Measurements from ENCODE around the gene RNF166.

RNF166 gene

GRCh38 chr16:88739139-88739976 is 33.1 kb upstream of the RNF166 start:
- no peak for DNase-seq

GRCh38 chr16:88738151-88739084 is 32.2 kb upstream of the RNF166 start:
- DNase-seq = no peak

GRCh38 chr16:88737298-88738150 is 31.3 kb upstream of the RNF166 start:
- peak; percentile 77 for DNase-seq

- no peak for DNase-seq
Measured at GRCh38 chr16:88736496-88736895, 30.3 kb upstream of the RNF166 start.

GRCh38 chr16:88736088-88736487 is 29.9 kb upstream of the RNF166 start:
- no peak for DNase-seq

GRCh38 chr16:88735616-88736015 is 29.4 kb upstream of the RNF166 start:
- no peak for DNase-seq

GRCh38 chr16:88735121-88735520 is 28.9 kb upstream of the RNF166 start:
- no peak for DNase-seq

- DNase-seq = no peak
Measured at GRCh38 chr16:88734361-88734728, 28.1 kb upstream of the RNF166 start.

GRCh38 chr16:88733630-88734360 is 27.6 kb upstream of the RNF166 start:
- DNase-seq = no peak

GRCh38 chr16:88732961-88733294 is 26.7 kb upstream of the RNF166 start:
- no peak for DNase-seq

- DNase-seq = no peak
Measured at GRCh38 chr16:88732172-88732960, 26.2 kb upstream of the RNF166 start.

- DNase-seq = no peak
Measured at GRCh38 chr16:88731699-88732098, 25.5 kb upstream of the RNF166 start.

GRCh38 chr16:88730632-88731607 is 24.7 kb upstream of the RNF166 start:
- peak; percentile 37 for DNase-seq

GRCh38 chr16:88727871-88728270 is 21.7 kb upstream of the RNF166 start:
- DNase-seq = peak; percentile 38

GRCh38 chr16:88726981-88727380 is 20.8 kb upstream of the RNF166 start:
- no peak for DNase-seq

- no peak for DNase-seq
Measured at GRCh38 chr16:88726408-88726749, 20.2 kb upstream of the RNF166 start.

GRCh38 chr16:88725609-88726407 is 19.6 kb upstream of the RNF166 start:
- DNase-seq = no peak

GRCh38 chr16:88724855-88725555 is 18.8 kb upstream of the RNF166 start:
- no peak for DNase-seq

GRCh38 chr16:88723911-88724310 is 17.7 kb upstream of the RNF166 start:
- no peak for DNase-seq

Measured in fibroblast of skin of right quadriceps (primary cell).